ENCODE data around the gene STX12. TPM values are rescaled to one million over a fixed set of nuclear protein-coding genes. Genes with fewer than 3 reads are reported as not detected.
A peak's percentile ranks its signal among the peaks of the same experiment; 100 is the strongest.

Gene STX12
- total and polyA plus RNA-seq, 8 donors = 49.5 to 79.3 (median 55.9) TPM

DNA sequence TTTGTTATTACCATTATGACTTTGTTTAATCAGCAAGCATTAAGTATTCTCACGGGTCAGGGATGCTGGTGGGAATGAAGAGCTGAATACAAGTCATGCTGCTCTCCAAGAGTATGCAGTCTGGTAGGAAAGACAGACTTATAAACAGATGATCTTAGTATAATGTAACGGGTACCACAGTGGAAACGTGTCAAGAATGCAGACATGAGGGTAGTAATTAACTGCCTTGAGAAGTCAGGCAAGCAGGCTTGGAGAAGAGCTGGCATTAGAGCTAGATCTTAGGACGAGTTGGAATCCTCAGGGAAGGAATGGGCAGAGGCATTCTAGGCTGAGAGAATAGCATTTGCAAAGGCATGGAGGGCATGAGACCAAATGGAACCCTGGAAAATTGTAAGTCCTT is 27.6 kb upstream of the STX12 start:
- Histone ChIP-seq H3K4me3 (no peak overlapping the region), H3K36me3 (peaks cover 4 to 70% of the 10 kb centered on the region in 2 donors), H3K9me3 (no peaks in the 10 kb centered on the region), H3K27me3 (no peaks in the 10 kb centered on the region), H3K27ac (no peak overlapping the region), H3K4me1 (no peaks in the 10 kb centered on the region)
- ATAC-seq (no peak), DNase-seq (no peak)
- TF ChIP-seq, protein P1, sequence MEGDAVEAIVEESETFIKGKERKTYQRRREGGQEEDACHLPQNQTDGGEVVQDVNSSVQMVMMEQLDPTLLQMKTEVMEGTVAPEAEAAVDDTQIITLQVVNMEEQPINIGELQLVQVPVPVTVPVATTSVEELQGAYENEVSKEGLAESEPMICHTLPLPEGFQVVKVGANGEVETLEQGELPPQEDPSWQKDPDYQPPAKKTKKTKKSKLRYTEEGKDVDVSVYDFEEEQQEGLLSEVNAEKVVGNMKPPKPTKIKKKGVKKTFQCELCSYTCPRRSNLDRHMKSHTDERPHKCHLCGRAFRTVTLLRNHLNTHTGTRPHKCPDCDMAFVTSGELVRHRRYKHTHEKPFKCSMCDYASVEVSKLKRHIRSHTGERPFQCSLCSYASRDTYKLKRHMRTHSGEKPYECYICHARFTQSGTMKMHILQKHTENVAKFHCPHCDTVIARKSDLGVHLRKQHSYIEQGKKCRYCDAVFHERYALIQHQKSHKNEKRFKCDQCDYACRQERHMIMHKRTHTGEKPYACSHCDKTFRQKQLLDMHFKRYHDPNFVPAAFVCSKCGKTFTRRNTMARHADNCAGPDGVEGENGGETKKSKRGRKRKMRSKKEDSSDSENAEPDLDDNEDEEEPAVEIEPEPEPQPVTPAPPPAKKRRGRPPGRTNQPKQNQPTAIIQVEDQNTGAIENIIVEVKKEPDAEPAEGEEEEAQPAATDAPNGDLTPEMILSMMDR (IDR thresholded peaks at IDR 0.05) = no peak
- intact Hi-C loops (cut with DNase I) = no loop called here

DNA sequence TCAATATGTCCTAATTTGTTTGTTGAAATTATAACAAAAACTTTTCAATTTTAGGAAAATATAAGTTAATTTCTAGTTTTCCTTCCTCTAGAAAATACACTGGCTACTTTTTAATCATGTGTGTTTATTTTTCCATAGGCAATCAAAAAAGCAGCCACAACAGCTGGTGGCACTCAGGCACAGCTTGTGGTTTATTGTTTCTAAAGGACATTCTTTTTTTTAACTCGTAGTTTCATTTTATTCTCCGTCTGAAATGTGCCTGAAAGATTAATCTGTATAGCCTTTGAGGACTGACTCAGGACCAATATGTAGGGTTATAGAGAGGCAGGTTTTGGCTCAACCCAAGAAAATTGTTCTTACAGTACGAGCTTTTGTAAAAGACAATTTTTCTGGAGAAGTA is 20.7 kb upstream of the STX12 start:
- intact Hi-C loops (cut with DNase I) = no loop called here
- no peak overlapping the region for H3K4me3 ChIP-seq
- H3K27me3 ChIP-seq = no peaks in the 10 kb centered on the region
- peaks cover 0 to 74% of the 10 kb centered on the region in 2 donors for H3K36me3 ChIP-seq
- no peak for ATAC-seq
- DNase-seq = peak in 2 of 4 donors; percentile 88 to 92
- TF ChIP-seq, protein P1 (IDR thresholded peaks at IDR 0.05) = no peak
- no peaks in the 10 kb centered on the region for H3K9me3 ChIP-seq
- H3K27ac ChIP-seq = peak overlapping the region in 1 of 2 donors; percentile 35
- H3K4me1 ChIP-seq = no peaks in the 10 kb centered on the region

DNA sequence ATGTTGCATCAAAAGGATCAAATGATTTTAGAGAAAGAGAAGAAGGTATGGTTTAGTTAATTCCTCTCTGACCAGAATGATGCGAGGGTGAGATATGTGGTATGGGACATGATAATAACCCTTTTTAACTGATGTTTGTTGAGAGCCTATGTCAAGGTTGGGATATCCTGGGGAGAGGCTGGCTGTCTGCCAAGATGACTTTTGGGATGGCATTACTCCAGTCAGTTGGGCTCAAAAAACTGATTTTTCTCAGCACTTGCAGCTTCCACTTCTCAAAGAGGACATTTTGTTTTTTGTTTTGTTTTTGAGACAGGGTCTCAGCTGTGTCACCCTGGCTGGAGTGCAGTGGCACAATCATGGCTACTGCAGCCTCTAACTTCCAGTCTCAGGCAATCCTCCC is 17.7 kb upstream of the STX12 start:
- intact Hi-C loops (cut with DNase I) = no loop called here

DNA sequence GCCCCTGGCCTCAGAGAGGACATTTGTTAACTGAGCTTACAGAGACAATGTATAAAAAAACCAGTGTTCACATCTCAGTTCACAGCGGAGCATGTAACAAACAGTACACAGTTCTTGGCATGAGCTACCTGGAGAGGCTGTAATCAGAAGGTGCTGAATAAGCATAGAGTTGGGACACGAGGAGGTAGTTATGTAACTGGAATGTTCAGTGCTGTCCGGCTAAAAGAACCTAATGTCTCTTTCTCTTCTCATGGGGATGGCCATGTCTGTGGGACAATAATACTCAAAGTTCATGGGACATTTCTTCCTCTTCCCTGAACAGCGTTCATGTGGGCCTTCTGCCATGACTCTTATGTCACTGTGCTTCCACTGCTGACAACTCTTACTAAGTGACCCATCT is 17.2 kb upstream of the STX12 start:
- H3K9me3 ChIP-seq = no peaks in the 10 kb centered on the region
- H3K36me3 ChIP-seq = peaks cover 0 to 67% of the 10 kb centered on the region in 2 donors
- intact Hi-C loops (cut with DNase I) = no loop called here

More for the DNA sequence above, 17.7 kb upstream of the STX12 start:
- TF ChIP-seq, protein P1 (IDR thresholded peaks at IDR 0.05) = no peak
- no peak for ATAC-seq
- Histone ChIP-seq H3K4me1 (no peaks in the 10 kb centered on the region), H3K27ac (no peak overlapping the region), H3K9me3 (no peaks in the 10 kb centered on the region), H3K27me3 (no peaks in the 10 kb centered on the region), H3K4me3 (no peak overlapping the region), H3K36me3 (peaks cover 0 to 72% of the 10 kb centered on the region in 2 donors)
- no peak for DNase-seq

DNA sequence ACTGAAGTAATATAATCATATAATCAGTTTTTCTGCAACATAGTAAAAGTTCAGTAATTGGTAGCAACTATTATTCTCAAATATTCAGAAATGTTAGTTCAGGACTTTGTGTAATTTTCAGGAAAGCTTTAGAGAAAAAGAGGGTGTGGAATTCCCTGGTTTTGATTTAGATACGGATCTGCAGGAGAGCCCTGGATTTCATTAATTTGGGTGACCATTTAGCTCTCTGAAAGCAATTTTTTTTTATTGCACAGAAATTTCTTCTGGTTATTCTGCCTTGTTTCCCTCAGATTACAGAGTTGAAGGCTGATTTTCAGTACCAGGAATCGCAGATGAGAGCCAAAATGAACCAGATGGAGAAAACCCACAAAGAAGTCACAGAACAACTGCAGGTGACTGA is 13.8 kb upstream of the STX12 start:
- Histone ChIP-seq H3K9me3 (no peaks in the 10 kb centered on the region), H3K4me3 (no peak overlapping the region), H3K36me3 (peaks cover 0 to 63% of the 10 kb centered on the region in 2 donors), H3K27me3 (no peaks in the 10 kb centered on the region), H3K27ac (no peak overlapping the region), H3K4me1 (no peaks in the 10 kb centered on the region)
- DNase-seq = no peak
- intact Hi-C loops (cut with DNase I) = no loop called here
- ATAC-seq = no peak
- TF ChIP-seq, protein P1 (IDR thresholded peaks at IDR 0.05) = no peak

More for the DNA sequence above, 17.2 kb upstream of the STX12 start:
- no peak overlapping the region for H3K27ac ChIP-seq
- TF ChIP-seq, protein P1 (IDR thresholded peaks at IDR 0.05) = no peak
- no peaks in the 10 kb centered on the region for H3K27me3 ChIP-seq
- ATAC-seq = no peak
- no peak overlapping the region for H3K4me3 ChIP-seq
- H3K4me1 ChIP-seq = no peaks in the 10 kb centered on the region
- DNase-seq = no peak

Measured in left lung (tissue), 10 donors.